GM19023 (cell line): ENCODE results near the gene LYZL6.
"Not testable (repeated sequence)": the region's sequence is repeated elsewhere in the genome, so short reads cannot be mapped to it uniquely, and the experiment has no call there.

Experiments
- ATAC-seq: cut with Tn5 transposase; IDR thresholded peaks from one replicate; pipeline ENCODE4 v1.9.1; 2021; ENCODE audit warnings: mild to moderate bottlenecking, moderate library complexity; ENCODE audit not compliant: unreplicated experiment

LYZL6 gene

GRCh38 chr17:35909408-35909807 lies 34.1 kb downstream of the LYZL6 start:
- no peak for ATAC-seq

GRCh38 chr17:35907691-35908090 lies 35.8 kb downstream of the LYZL6 start:
- no peak for ATAC-seq

DNA sequence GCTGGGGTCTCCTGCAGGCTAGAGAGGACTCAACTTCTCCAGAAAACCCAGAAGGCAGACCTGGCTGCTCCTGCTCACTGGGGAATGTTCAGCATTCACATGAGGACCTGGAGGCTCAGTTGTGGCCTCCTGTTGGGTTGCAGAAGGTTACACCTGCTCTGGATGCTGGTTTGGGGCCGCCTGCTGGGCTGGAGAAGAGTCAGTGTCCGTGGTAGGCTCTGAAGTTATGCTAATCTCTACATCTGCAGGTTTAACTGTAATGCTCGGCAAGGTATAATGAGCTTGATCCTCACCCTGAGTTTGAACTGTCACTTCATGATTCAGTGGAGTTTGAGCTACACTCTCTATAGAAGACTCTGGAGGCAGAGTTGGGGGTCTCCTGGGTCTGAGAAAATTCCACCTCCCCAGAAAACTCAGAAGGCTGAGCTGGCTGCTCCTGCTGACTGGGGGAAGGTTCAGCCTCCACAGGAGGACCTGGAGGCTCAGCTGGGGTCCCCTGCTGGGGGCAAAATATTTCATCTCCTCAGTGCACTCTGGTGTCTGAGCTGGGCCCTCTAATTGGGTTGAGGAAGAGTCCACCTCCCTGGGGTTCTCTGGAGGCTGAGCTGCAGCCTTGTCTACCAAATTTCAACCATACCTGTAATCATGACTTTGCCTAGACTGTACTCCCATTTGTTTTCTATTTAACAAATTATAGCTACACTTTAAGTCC lies 36.4 kb downstream of the LYZL6 start:
- no peak for ATAC-seq

GRCh38 chr17:35906191-35906925 lies 37.2 kb downstream of the LYZL6 start:
- ATAC-seq, result no peak

DNA sequence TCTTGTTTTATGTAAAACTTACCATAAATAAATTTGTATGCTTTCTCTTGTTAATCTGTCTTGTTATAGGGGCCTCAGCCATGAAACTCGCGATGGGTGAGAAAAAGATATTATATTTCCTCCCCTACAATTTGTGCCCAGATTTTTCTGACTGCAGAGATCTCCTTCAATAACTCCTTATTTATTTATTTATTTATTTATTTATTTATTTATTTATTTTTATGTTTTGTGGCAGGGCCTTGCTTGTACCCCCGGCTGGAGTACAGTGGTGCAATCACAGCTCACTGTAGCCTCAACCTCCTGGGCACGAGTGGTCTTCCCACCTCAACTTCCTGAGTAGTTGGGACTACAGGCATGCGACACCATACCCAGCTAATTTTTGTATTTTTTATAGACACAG lies 40.1 kb downstream of the LYZL6 start:
- ATAC-seq, result no peak

DNA sequence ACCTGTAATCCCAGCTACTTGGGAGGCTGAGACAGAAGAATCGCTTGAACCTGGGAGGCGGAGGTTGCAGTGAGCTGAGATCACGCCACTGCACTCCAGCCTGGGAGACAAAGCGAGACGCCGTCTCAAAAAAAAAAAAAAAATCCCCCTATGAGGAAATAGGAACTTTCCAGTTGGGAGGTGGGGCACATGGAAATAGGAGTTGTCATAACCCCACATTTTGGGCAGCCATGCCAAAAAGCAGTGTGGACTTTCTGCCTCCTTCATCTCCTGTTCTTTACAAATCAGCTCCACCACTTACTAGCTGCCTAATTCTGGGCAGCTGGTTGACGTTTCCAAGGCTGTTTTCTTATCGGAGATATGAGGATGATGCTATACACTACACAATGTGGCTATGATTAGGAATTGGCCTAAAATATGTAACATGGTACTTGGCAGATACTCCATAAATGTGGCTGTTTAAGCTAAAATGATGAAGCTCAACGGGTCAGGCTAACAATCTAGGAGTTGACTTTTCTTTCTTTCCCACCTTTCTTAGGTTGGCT lies 41.8 kb downstream of the LYZL6 start:
- ATAC-seq, result no peak

DNA sequence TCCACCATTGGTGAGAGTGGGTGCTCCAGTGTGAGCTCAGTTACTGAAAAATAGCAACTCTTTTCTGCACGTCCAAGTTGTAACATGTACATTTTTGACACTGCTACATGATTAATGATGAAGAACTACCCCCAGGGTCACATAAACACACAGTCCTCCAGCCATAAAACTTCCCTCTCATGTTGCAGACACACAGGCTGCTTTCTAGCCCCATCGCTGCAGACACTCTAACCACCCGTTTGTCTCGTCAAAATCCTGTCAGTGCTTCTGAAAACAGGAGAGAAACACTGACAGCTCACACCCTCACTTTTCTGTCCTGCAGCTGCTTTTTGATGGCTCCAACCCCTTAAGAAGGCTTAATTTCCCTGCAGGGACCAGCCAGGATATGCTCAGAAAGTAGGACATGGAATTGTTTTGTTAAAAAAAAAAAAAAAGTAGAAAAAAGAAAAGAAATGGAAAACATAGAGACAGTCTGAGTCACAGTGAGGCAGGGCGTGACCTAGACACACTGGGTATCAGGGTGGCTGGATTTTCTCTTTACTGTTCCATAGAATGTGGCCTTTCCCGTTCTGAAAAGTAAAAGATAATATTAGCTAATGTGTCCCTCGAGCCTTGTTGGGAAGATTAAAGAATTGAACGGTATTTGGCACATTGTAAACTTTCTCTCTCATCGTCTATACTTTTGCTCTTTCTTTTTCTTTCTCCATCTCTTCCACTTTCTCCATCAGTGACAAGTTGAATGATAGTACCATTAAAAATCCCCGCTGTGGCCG lies 42.6 kb downstream of the LYZL6 start:
- no peak for ATAC-seq

GRCh38 chr17:35900280-35900679 lies 43.2 kb downstream of the LYZL6 start:
- ATAC-seq, result no peak

GRCh38 chr17:35898283-35899070 lies 45.0 kb downstream of the LYZL6 start:
- ATAC-seq, result no peak

DNA sequence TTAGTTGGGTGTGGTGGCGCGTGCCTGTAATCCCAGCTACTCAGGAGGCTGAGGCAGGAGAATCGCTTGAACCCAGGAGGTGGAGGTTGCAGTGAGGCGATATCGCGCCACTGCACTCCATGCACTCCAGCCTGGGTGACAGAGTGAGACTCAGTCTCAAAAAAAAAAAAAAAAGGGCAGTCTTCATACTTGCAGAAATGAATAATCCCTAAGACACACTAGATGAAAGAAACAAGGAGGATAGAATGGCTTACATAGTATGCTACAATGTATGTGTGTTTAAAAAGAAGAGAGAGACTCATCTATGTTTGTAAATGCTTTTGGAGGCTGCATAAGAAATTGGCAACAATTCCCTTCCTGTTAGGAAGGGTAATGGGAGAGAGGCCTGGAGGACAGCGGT lies 45.7 kb downstream of the LYZL6 start:
- ATAC-seq, result not testable (repeated sequence)

- ATAC-seq, result no peak
Measured at GRCh38 chr17:35895636-35896587, 47.6 kb downstream of the LYZL6 start.

- ATAC-seq, result no peak
Measured at GRCh38 chr17:35894206-35894605, 49.3 kb downstream of the LYZL6 start.

GRCh38 chr17:35893751-35894150 lies 49.8 kb downstream of the LYZL6 start:
- no peak for ATAC-seq

DNA sequence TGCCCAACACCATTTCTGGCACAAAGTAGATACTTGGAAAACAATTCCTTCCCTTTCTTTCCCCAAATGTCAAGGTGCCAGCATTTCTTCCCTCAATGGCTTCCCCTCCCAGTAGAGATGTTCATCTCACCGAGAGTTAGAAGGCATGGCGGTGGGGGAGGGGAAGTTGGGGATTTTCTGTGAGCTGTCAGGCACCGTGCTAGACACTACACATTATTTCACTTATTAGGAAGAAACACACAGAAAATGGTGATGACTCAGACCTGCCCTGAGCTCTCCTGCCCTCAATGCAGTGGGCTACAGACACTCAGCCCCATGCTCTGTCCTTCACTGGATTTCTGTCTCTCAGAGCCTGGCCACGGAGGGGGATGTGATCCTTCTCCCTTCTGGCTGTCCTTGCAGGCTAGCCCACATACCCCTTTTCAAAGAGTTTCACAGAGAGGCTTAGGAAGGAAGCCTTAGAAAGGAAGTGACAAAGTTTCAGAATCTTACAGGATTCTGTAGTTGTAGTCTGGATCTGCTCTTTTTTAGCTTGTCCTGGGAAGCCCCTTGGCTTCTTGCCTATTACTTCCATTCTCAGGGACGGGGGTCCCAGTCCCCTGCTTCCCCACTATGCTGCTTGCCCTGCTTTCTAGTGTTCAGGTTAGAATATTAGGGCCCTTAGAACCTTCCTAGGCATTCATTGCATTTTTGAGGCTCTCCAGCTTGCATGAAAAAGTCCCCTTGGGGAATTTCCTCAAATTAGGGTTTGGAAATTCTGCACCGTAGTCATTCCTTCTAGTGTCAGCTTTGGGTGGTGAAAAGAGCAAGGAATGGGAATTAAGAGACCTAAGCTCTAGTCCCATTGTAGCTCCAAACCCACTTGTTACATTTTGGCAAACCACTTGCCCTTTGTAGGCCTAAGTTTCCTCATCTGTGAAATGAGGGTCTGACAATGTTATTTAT lies 51.1 kb downstream of the LYZL6 start:
- no peak for ATAC-seq

DNA sequence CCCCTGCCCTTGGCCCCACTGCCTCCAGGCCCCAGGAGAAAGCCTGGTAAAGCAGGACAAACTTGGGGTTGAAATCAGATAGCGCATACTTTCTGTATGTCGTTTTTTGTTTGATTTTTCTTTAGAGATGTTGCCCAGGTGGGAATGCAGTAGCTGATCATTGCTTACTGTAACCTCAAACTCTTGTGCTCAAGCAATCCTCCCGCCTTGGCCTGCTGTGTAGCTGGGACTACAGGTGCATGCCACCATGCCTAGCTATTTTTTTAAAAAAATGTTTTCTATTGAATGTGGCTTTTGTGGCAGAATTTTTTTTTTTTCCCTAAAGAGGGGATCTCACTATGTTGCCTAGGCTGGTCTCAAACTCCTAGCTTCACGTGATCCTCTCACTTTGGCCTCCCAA lies 52.2 kb downstream of the LYZL6 start:
- ATAC-seq, result no peak

GRCh38 chr17:35890774-35891155 lies 52.7 kb downstream of the LYZL6 start:
- ATAC-seq, result no peak

- ATAC-seq, result no peak
Measured at GRCh38 chr17:35889818-35890773, 53.4 kb downstream of the LYZL6 start.
